Neural progenitor cell (in vitro differentiated cells): ENCODE measurements around the gene ZNF451. TPM values are rescaled to one million over a fixed set of nuclear protein-coding genes. Genes with fewer than 3 reads are reported as not detected.

Experiments used
- DNase-seq: peaks from one replicate; pipeline ENCODE4 v3.0.0-alpha.2; 2016; ENCODE audit warnings: low spot score
- H2AFZ ChIP-seq: fragments of 200-600 bp; sonication (generic); replicated peaks from 2 replicates; pipeline ENCODE4 v1.6.1; 2016; ENCODE audit warnings: antibody characterized with exemption
- H3F3A ChIP-seq: fragments of 200-600 bp; sonication (generic); 2 replicates; pipeline ENCODE4 v1.6.1; 2016; ENCODE audit warnings: antibody characterized with exemption, low read depth
- H3K27ac ChIP-seq: fragments of 200-600 bp; sonication (generic); 2 replicates; pipeline ENCODE4 v1.5.1; 2016; ENCODE audit warnings: mild to moderate bottlenecking
- H3K27me3 ChIP-seq: fragments of 200-600 bp; sonication (generic); 2 replicates; pipeline ENCODE4 v1.6.1; 2016; ENCODE audit warnings: mild to moderate bottlenecking, moderate library complexity
- H3K36me3 ChIP-seq: fragments of 200-600 bp; sonication (generic); 2 replicates; pipeline ENCODE4 v1.5.1; 2016
- H3K4me1 ChIP-seq: fragments of 200-600 bp; sonication (generic); 2 replicates; pipeline ENCODE4 v1.6.1; 2016; ENCODE audit warnings: mixed run types
- H3K4me2 ChIP-seq: fragments of 200-600 bp; sonication (generic); 2 replicates; pipeline ENCODE4 v1.6.1; 2016
- H3K4me3 ChIP-seq: fragments of 200-600 bp; sonication (generic); 2 replicates; pipeline ENCODE4 v1.5.1; 2016
- H3K79me2 ChIP-seq: fragments of 200-600 bp; sonication (generic); 2 replicates; pipeline ENCODE4 v1.6.1; 2016; ENCODE audit warnings: low read depth
- H3K9ac ChIP-seq: fragments of 200-600 bp; sonication (generic); 2 replicates; pipeline ENCODE4 v1.6.1; 2016
- H3K9me3 ChIP-seq: fragments of 200-600 bp; sonication (generic); 2 replicates; pipeline ENCODE4 v1.5.1; 2016; ENCODE audit warnings: low read depth
- H4K20me1 ChIP-seq: fragments of 200-600 bp; sonication (generic); 2 replicates; pipeline ENCODE4 v1.6.1; 2016; ENCODE audit warnings: low read depth
- H3K27ac Mint-ChIP-seq: 3 replicates; pipeline ENCODE4 v1.8.0; 2021; ENCODE audit warnings: mixed read lengths
- H3K27me3 Mint-ChIP-seq: 2 replicates; pipeline ENCODE4 v1.8.0; 2022; ENCODE audit warnings: low read depth, mild to moderate bottlenecking, inconsistent platforms, moderate library complexity, mixed read lengths; ENCODE audit not compliant: insufficient read depth
- H3K36me3 Mint-ChIP-seq: 3 replicates; pipeline ENCODE4 v1.8.0; 2021; ENCODE audit warnings: mixed read lengths
- H3K4me1 Mint-ChIP-seq: 3 replicates; pipeline ENCODE4 v1.8.0; 2021; ENCODE audit warnings: mixed read lengths
- H3K4me3 Mint-ChIP-seq: 3 replicates; pipeline ENCODE4 v1.8.0; 2021; ENCODE audit warnings: mild to moderate bottlenecking, moderate library complexity, mixed read lengths
- H3K9me3 Mint-ChIP-seq: 3 replicates; pipeline ENCODE4 v1.8.0; 2020; ENCODE audit warnings: mixed read lengths
- CTCF ChIP-seq: fragments of 200-600 bp; sonication (generic); IDR thresholded peaks from 2 replicates; pipeline ENCODE4 v1.5.1; 2017; ENCODE audit warnings: antibody characterized with exemption, mild to moderate bottlenecking
- EZH2 ChIP-seq: fragments of 200-600 bp; sonication (generic); IDR thresholded peaks from 2 replicates; pipeline ENCODE4 v1.6.1; 2017; ENCODE audit warnings: antibody characterized with exemption, mild to moderate bottlenecking, moderate library complexity
- EZH2phosphoT487 ChIP-seq: fragments of 200-600 bp; sonication (generic); IDR thresholded peaks from 2 replicates; pipeline ENCODE4 v1.6.1; 2017; ENCODE audit warnings: antibody characterized with exemption
- total RNA-seq: library from RNA; depleted of rRNA; stranded (reverse); fragments of >200 nt; gene quantifications from 2 replicates; pipeline ENCODE4 v1.2.3, GENCODE V29; 2015; ENCODE audit warnings: low replicate concordance

The ZNF451 gene
- total RNA-seq, 1 donor from 2014 or later, result 126 TPM

GRCh38 chr6:57147401-57147800 lies 57.4 kb downstream of the ZNF451 start:
- H3K27ac Mint-ChIP-seq, result no peak overlapping the region
- H3K27me3 ChIP-seq, result no peaks in the 10 kb centered on the region
- H3K9me3 ChIP-seq, result no peaks in the 10 kb centered on the region
- peaks cover 30% of the 10 kb centered on the region for H3K36me3 ChIP-seq
- no peak overlapping the region for H3K4me2 ChIP-seq
- H3F3A ChIP-seq, result no peaks in the 10 kb centered on the region
- no peak overlapping the region for H2AFZ ChIP-seq
- no peaks in the 10 kb centered on the region for H3K27me3 Mint-ChIP-seq
- peaks cover 38% of the 10 kb centered on the region for H3K36me3 Mint-ChIP-seq
- DNase-seq, result no peak
- no peaks in the 10 kb centered on the region for H4K20me1 ChIP-seq
- H3K4me1 Mint-ChIP-seq, result no peaks in the 10 kb centered on the region
- H3K4me3 ChIP-seq, result no peak overlapping the region
- no peak overlapping the region for H3K9ac ChIP-seq
- H3K4me3 Mint-ChIP-seq, result no peak overlapping the region
- H3K4me1 ChIP-seq, result no peaks in the 10 kb centered on the region
- H3K9me3 Mint-ChIP-seq, result no peaks in the 10 kb centered on the region
- TF ChIP-seq EZH2 (no peak), EZH2phosphoT487 (no peak), CTCF (no peak)
- H3K79me2 ChIP-seq, result no peaks in the 10 kb centered on the region
- no peak overlapping the region for H3K27ac ChIP-seq

- H3K27ac Mint-ChIP-seq, result no peak overlapping the region
- no peaks in the 10 kb centered on the region for H3F3A ChIP-seq
- H2AFZ ChIP-seq, result no peak overlapping the region
- no peaks in the 10 kb centered on the region for H3K9me3 Mint-ChIP-seq
- H3K79me2 ChIP-seq, result no peaks in the 10 kb centered on the region
- peaks cover 36% of the 10 kb centered on the region for H3K36me3 Mint-ChIP-seq
- H3K27me3 ChIP-seq, result no peaks in the 10 kb centered on the region
- no peak overlapping the region for H3K4me3 Mint-ChIP-seq
- H3K9me3 ChIP-seq, result no peaks in the 10 kb centered on the region
- no peak overlapping the region for H3K4me2 ChIP-seq
- H3K4me1 Mint-ChIP-seq, result no peaks in the 10 kb centered on the region
- no peak overlapping the region for H3K4me3 ChIP-seq
- H3K4me1 ChIP-seq, result no peaks in the 10 kb centered on the region
- no peak overlapping the region for H3K9ac ChIP-seq
- H3K27ac ChIP-seq, result no peak overlapping the region
- H3K27me3 Mint-ChIP-seq, result no peaks in the 10 kb centered on the region
- no peak for TF ChIP-seq EZH2phosphoT487
- TF ChIP-seq CTCF, result no peak
- TF ChIP-seq EZH2, result no peak
- peaks cover 24% of the 10 kb centered on the region for H3K36me3 ChIP-seq
- DNase-seq, result no peak
- no peaks in the 10 kb centered on the region for H4K20me1 ChIP-seq
Observed at GRCh38 chr6:57147955-57148858, 58.2 kb downstream of the ZNF451 start.

- no peak for TF ChIP-seq EZH2
- no peak for TF ChIP-seq CTCF
- TF ChIP-seq EZH2phosphoT487, result no peak
- Mint-ChIP-seq H3K9me3 (peaks cover 2% of the 10 kb centered on the region), H3K27ac (no peak overlapping the region), H3K4me1 (no peaks in the 10 kb centered on the region), H3K36me3 (peaks cover 18% of the 10 kb centered on the region), H3K27me3 (peaks cover 2% of the 10 kb centered on the region), H3K4me3 (no peak overlapping the region)
- H3K79me2 ChIP-seq, result no peaks in the 10 kb centered on the region
- H3K27ac ChIP-seq, result no peak overlapping the region
- H4K20me1 ChIP-seq, result no peaks in the 10 kb centered on the region
- no peak overlapping the region for H3K4me2 ChIP-seq
- H3K4me1 ChIP-seq, result no peaks in the 10 kb centered on the region
- H2AFZ ChIP-seq, result no peak overlapping the region
- no peak overlapping the region for H3K4me3 ChIP-seq
- H3K9me3 ChIP-seq, result no peaks in the 10 kb centered on the region
- H3K36me3 ChIP-seq, result peaks cover 12% of the 10 kb centered on the region
- H3K27me3 ChIP-seq, result no peaks in the 10 kb centered on the region
- no peak for DNase-seq
- no peak overlapping the region for H3K9ac ChIP-seq
- no peaks in the 10 kb centered on the region for H3F3A ChIP-seq
Observed at GRCh38 chr6:57158658-57159057, 68.7 kb downstream of the ZNF451 start.
